ENCODE measurements around the gene MARS2.
A peak's percentile ranks its signal among the peaks of the same experiment; 100 is the strongest.
"Not testable (repeated sequence)": the region's sequence is repeated elsewhere in the genome, so short reads cannot be mapped to it uniquely, and the experiment has no call there.

Gene MARS2

DNA sequence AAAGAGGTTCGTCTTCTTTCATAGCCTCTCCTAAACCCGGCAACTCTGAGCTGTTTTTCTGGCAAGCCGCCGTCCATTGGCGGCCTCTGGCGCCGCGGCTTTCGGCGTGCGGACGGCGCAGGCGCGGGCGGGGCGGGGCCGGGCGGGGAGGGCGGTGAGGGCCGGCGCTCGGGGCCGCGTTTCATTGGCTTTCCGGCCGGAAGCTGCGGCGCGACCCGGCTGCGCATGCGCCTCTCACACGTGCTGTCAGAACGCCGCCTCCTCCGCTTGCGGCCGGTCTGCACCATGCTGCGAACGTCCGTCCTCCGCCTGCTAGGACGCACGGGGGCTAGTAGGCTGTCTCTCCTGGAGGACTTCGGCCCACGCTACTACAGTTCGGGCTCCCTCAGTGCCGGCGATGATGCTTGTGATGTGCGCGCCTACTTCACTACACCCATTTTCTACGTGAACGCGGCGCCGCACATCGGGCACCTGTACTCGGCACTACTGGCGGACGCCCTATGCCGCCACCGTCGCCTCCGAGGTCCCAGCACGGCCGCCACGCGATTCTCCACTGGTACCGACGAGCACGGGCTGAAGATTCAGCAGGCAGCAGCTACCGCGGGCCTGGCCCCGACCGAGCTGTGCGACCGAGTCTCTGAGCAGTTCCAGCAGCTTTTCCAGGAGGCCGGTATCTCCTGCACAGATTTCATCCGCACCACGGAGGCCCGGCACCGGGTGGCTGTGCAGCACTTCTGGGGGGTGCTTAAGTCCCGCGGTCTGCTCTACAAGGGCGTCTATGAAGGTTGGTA, at the start of gene MARS2:
Gene MARS2, plus strand, starts transcription at position 249 of the 791 bp plus-strand sequence. Its CDS starts 37 bp downstream, at position 286.
- FAIRE-seq = peak; percentile 70
- TF ChIP-seq POLR2A (IDR thresholded peaks at IDR 0.05; ENCODE audit: low read depth, low read length) = peak; percentile 95

DNA sequence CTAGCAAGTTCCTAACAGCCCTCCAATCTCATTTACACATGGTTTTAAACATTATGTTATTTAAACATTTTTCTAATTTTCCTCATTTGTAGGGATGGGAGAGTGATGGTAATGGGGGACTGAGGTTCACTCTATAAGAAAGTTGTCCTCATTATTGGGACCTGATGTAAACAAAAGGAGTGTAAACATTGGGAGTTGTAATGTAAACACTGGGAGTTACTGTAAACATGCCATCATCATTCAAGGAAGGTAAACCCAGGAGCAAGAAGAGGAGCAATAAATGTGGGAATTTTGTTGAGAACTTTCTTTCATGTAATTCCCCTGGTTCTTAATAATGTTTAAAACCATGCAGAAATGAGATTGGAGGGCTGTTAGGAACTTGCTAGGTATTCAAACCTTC, 47.6 kb upstream of the MARS2 start:
- TF ChIP-seq POLR2A (IDR thresholded peaks at IDR 0.05; ENCODE audit: low read depth, low read length) = no peak
- DNase-seq (ENCODE audit: insufficient read length, low spot score) (no peak), FAIRE-seq (no peak)

More for the DNA sequence above, at the start of gene MARS2:
- peak; percentile 75 for DNase-seq (ENCODE audit: insufficient read length, low spot score)

DNA sequence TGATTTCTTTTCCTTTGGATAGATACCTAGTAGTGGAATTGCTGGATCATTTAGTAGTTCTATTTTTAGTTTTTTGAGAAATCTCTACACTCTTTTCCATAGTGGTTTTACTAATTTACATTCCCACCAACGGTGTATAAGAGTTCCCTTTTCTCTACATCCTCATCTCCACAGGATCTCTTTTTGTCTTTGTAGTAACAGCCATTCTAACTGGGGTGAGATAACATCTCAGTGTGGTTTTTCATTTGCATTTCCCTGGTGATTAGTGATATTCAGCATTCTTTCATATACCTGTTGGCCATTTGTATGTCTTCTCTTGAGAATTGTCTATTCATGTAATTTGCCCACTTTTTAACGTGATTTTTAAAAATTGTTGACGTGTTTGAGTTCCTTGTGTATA, 43.5 kb upstream of the MARS2 start:
- FAIRE-seq (no peak), DNase-seq (ENCODE audit: insufficient read length, low spot score) (no peak)
- TF ChIP-seq POLR2A (IDR thresholded peaks at IDR 0.05; ENCODE audit: low read depth, low read length) = no peak

DNA sequence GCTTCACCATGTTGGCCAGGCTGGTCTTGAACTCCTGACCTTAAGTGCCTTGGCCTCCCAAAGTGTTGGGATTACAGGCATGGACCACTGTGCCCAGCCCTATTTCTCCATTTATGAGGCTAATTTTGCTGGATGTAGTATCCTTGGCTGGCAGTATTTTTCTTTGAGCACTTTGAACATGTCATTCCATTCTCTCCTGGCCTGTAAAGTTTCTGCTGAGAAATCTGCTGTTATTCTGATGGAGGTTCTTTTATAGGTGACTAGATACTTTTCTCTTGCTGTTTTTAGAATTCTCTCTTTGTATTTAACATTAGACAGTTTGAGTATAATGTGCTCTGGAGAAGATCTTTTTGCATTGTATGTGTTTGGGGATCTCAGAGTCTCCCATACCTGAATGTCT, 38.9 kb upstream of the MARS2 start:
- no peak for FAIRE-seq
- DNase-seq (ENCODE audit: insufficient read length, low spot score) = no peak
- TF ChIP-seq POLR2A (IDR thresholded peaks at IDR 0.05; ENCODE audit: low read depth, low read length) = no peak

DNA sequence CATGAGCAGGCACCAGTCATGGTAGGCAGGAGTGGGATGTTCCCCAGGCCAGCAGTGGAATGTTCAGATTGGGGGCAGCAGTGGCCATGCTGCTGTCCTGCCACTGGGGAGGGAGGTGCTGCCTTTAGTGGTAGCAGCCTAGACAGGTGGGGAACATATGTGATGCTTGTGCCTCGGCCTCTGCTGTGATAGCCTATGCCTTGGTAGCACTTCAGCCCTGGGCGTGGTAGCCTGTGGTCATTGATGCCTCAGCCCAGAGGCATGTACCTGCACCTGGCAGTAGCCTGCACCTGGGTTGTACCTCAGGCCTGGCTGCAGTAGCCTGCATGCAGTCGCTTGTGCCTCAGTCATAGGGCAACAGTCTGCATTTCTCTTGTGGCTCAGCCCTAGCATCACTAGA, 36.9 kb upstream of the MARS2 start:
- no peak for DNase-seq (ENCODE audit: insufficient read length, low spot score)
- FAIRE-seq = no peak
- TF ChIP-seq POLR2A (IDR thresholded peaks at IDR 0.05; ENCODE audit: low read depth, low read length) = no peak

DNA sequence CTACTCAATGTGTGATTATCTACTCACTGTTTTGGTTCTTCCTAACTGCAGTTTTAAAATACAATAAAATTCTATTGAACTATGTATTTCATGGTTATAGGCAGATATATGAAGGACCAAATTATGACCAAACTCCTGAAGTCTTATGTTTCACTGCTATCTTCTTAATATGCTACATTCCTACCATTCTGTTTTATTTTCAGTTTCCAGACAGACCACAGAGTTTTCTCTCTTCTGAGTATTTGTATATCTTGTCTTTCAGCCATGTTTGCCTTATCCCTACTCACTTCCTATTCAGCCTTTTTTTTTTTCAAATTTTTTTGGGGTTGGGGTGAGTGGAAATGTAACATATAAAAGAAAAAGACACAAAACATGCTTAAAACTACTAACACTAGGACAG, 36.1 kb upstream of the MARS2 start:
- DNase-seq (ENCODE audit: insufficient read length, low spot score) = no peak
- TF ChIP-seq POLR2A (IDR thresholded peaks at IDR 0.05; ENCODE audit: low read depth, low read length) = no peak
- FAIRE-seq = no peak

DNA sequence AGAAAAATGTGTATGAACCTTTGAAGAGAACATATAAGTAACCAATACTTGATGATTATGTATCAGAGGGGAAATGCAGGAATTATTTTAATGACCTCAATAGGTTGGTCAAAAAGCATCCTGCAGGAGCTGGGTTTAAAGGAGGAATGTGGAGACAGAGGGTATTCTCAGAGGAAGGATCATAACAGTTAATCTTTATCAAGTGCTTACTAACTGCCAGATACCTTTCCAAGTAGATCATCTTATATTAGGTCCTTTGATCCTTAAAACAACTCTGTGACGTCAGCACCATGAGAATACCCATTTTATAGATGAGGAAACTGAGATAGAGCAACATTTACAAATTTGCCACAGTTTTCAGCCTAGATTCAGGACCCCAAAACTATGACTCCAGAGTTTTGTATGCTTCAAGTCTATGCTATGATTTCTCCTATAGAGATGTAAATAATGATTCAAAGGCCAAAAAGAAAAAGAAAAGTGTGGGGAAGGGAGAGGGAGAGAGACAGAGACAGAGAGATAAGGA, 32.7 kb upstream of the MARS2 start:
- TF ChIP-seq POLR2A (IDR thresholded peaks at IDR 0.05; ENCODE audit: low read depth, low read length) = no peak
- FAIRE-seq (no peak), DNase-seq (ENCODE audit: insufficient read length, low spot score) (no peak)

DNA sequence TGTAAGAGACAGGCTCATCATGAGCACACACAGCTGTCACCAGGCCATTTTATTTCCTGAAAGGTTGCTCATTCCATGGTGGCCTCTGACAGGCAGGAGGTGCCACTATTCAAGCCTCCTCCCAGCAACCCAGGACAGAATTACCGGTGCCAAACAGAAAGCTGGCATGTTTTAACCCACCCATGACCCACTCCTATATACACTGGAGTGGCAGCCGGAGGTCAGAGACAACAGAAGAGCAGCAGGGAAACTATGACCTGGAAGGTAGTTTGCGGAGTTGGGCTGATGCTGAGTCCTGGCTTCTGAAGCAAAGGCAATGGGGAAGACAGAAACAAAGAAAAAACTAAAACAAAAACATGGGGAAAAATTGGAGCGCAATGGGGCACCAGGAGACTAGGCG, 32.1 kb upstream of the MARS2 start:
- no peak for FAIRE-seq

DNA sequence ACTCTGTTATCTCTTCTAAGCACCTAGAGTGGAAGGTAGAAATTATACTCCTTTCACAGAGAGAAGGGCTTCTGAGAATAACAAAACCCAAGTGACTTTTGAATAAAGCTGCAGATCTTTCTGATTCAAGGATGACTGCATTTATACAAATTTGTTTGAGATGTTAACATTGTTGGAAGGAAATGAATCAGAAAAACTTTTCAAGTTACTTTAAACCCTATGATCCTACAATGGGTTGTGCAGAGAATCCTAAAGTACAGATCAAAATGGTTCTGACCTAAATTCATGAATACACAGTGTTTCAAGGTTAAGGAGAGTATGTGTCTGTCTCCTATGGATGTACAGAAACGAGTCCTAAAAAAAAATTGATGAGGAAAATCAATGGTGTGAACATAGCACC, 31.6 kb upstream of the MARS2 start:
- no peak for FAIRE-seq
- no peak for TF ChIP-seq POLR2A (IDR thresholded peaks at IDR 0.05; ENCODE audit: low read depth, low read length)

More for the DNA sequence above, 32.1 kb upstream of the MARS2 start:
- TF ChIP-seq POLR2A (IDR thresholded peaks at IDR 0.05; ENCODE audit: low read depth, low read length) = no peak
- DNase-seq (ENCODE audit: insufficient read length, low spot score) = no peak

DNA sequence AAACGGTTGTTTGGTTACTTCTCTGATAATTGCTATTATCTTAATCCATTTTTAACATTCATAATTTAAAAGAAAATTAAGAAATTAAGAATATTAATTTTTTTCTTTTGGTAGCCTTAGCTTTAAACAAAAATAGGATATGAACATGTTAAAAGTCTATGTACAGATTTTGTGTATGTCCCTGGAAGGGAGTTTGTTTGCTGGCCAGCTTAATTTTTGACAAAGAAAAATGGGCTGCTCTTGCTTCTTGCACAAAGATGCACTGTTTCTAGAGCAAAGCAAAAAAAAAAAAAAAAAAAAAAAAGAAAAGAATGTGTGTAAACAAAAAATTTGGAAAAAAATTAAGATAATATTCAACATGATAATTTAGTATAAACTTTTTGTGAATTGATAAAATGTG, 31.1 kb upstream of the MARS2 start:
- no peak for TF ChIP-seq POLR2A (IDR thresholded peaks at IDR 0.05; ENCODE audit: low read depth, low read length)
- DNase-seq (ENCODE audit: insufficient read length, low spot score) (no peak), FAIRE-seq (no peak)

More for the DNA sequence above, 31.6 kb upstream of the MARS2 start:
- no peak for DNase-seq (ENCODE audit: insufficient read length, low spot score)

DNA sequence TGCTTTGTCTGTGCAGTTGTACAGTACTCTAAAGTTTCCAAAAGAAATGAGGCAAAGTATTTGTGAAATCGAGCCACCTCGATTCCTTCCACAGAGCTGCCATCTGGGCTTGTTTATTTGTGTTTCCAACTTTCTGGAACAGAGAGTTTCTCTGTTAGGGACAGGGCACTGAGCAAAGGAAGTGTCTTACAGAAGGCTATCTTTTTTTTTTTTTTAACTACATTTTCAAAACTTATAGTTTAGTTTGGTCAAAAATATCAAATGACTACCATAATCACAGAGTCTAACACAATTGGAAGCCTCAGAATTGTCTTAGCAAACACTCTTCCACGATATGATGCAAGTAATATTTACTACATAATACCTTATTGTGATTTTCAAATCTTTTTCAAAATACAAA, 30.6 kb upstream of the MARS2 start:
- DNase-seq (ENCODE audit: insufficient read length, low spot score) = no peak
- FAIRE-seq = no peak
- no peak for TF ChIP-seq POLR2A (IDR thresholded peaks at IDR 0.05; ENCODE audit: low read depth, low read length)

DNA sequence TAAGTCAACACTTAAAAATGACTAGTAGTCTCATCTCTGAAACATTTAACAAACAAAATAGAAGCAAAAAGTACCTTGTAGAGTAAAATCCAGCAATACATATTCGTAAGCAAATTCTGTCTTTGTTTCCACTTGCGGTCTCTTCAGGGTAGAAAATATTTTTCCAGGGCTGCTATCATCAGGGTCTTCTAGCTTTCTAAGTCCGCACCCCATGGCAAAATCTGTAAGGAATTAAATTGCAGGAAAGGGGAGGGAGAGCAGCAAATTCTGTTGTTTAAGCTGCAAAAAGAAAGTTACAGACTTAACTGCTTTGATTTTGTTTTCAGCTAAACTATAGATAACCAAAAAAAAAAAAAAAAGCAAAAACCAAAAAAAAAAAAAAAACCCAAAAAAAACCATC, 29.9 kb upstream of the MARS2 start, which contains the start of gene RFTN2:
Gene RFTN2, minus strand, starts transcription at position 342 of the 400 bp plus-strand sequence. Its CDS starts 129 bp downstream, at position 213.
- TF ChIP-seq POLR2A (IDR thresholded peaks at IDR 0.05; ENCODE audit: low read depth, low read length) = no peak
- FAIRE-seq = no peak
- no peak for DNase-seq (ENCODE audit: insufficient read length, low spot score)

DNA sequence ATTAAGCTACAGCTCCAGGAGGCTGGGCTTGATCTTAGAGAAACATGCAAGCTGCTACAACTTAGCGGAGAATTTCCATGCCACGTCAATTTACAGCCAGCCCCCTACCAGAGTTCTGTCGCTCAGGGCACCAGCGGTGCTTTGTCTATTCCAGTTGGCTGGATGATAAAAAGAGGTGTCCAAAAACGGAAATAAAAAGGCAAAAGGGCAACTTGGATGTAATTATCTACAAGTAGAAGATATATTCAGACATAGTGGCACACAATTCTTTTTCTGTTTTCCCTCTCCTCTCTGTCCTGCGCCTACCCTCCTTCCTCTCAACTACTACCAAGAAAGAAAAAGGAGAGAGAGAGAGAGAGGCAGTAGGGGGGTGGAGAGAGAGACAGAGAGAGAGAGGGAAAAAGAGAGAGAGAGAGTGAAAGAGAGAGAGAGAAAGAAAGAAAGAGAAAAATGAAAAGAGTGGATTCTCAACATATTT, 29.4 kb upstream of the MARS2 start:
- TF ChIP-seq POLR2A (IDR thresholded peaks at IDR 0.05; ENCODE audit: low read depth, low read length) = no peak
- FAIRE-seq = no peak
- no peak for DNase-seq (ENCODE audit: insufficient read length, low spot score)

DNA sequence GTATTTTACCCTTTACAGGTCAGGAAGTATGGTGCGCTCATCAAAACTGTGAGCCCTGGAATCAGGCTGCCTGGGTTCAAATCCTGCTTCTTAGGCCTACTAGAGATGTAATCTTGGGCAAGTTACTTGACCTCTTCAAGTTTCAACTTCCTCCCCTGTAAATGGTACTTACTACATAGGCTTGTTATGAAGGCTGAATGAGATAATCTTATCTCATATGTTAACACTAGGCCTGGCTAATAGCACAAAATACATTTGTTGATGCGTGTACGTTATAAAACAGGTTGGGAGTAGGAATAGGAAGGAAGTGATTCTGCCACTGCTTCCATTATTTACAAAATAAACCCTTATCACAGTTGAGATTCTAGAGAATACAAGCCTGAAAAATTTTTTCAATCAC, 28.1 kb upstream of the MARS2 start:
- peak; percentile 50 for FAIRE-seq
- no peak for TF ChIP-seq POLR2A (IDR thresholded peaks at IDR 0.05; ENCODE audit: low read depth, low read length)
- no peak for DNase-seq (ENCODE audit: insufficient read length, low spot score)

DNA sequence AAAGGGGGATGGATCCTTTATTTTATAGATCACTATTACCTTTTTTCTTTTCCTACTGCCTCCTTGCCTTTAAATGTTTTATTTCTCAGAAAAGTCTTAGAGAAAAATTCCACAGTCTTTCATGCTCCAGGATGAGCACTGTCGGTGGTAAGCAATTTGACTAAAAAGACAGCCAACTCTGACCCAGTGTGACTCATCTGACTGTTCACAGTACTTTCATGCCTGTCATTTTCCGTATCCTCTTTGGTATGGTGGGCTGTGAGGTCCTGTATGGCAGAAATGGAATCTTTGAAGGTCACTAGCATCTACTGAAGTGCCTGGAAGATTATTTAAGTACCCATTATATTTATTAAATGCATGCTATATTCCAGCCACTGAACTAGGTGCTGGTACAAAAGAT, 27.7 kb upstream of the MARS2 start:
- DNase-seq (ENCODE audit: insufficient read length, low spot score) (no peak), FAIRE-seq (no peak)
- TF ChIP-seq POLR2A (IDR thresholded peaks at IDR 0.05; ENCODE audit: low read depth, low read length) = no peak

DNA sequence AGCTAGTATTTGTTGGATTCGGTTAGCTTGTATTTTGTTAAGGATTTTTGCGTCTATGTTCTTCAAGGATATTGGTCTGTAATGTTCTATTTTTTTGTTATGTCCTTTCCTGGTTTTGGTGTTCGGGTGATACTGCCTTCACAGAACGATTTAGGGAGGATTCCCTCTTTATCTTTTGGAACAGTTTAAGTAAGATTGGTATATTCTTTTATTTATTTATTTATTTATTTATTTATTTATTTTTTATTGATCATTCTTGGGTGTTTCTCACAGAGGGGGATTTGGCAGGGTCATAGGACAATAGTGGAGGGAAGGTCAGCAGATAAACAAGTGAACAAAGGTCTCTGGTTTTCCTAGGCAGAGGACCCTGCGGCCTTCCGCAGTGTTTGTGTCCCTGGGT, 10.0 kb upstream of the MARS2 start:
- not testable (repeated sequence) for FAIRE-seq; DNase-seq (ENCODE audit: insufficient read length, low spot score)

DNA sequence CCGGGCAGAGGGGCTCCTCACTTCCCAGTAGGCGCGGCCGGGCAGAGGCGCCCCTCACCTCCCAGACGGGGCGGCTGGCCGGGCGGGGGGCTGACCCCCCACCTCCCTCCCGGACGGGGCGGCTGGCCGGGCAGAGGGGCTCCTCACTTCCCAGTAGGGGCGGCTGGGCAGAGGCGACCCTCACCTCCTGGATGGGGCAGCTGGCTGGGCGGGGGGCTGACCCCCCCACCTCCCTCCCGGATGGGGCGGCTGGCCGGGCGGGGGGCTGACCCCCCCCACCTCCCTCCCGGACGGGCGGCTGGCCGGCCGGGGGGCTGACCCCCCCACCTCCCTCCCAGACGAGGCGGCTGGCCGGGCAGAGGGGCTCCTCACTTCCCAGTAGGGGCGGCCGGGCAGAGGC, 9.2 kb upstream of the MARS2 start:
- FAIRE-seq; DNase-seq (ENCODE audit: insufficient read length, low spot score): not testable (repeated sequence)

DNA sequence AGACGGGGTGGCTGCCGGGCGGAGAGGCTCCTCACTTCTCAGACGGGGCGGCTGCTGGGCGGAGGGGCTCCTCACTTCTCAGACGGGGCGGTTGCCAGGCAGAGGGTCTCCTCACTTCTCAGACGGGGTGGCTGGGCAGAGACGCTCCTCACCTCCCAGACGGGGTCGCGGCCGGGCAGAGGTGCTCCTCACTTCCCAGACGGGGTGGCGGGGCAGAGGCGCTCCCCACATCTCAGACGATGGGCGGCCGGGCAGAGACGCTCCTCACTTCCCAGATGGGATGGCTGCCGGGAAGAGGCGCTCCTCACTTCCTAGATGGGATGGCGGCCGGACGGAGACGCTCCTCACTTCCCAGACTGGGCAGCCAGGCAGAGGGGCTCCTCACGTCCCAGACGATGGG, 8.6 kb upstream of the MARS2 start:
- not testable (repeated sequence) for FAIRE-seq; DNase-seq (ENCODE audit: insufficient read length, low spot score)

DNA sequence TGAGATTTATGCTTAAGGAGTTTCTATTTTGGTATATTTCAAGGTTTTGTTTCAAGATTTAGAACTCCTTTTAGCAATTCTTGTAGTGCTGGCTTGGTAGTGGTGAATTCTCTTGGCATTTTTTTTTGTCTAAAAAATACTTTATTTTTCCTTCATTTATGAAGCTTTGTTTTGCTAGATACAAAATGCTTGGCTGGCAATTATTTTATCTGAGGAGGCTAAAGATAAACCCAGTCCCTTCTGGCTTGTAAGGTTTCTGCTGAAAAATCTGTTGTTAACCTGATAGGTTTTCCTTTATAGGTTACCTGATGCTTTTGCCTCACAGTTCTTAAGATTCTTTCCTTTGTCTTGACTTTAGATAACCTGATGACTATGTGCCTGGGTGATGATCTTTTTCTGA, 5.4 kb upstream of the MARS2 start:
- not testable (repeated sequence) for DNase-seq (ENCODE audit: insufficient read length, low spot score); FAIRE-seq

All from H54 (cell line).